ENCODE measurements around the gene TOX3.

TOX3 gene

GRCh38 chr16:52489894-52490293 lies 57.0 kb downstream of the TOX3 start:
- no peak for DNase-seq

GRCh38 chr16:52488837-52489289 lies 58.1 kb downstream of the TOX3 start:
- no peak for DNase-seq

GRCh38 chr16:52487849-52488457 lies 59.0 kb downstream of the TOX3 start:
- DNase-seq = no peak

GRCh38 chr16:52480237-52480636 lies 66.7 kb downstream of the TOX3 start:
- no peak for DNase-seq

GRCh38 chr16:52476111-52476510 lies 70.8 kb downstream of the TOX3 start:
- no peak for DNase-seq

GRCh38 chr16:52474679-52475078 lies 72.3 kb downstream of the TOX3 start:
- no peak for DNase-seq

GRCh38 chr16:52473096-52473495 lies 73.8 kb downstream of the TOX3 start:
- DNase-seq = no peak

GRCh38 chr16:52471650-52472370 lies 75.1 kb downstream of the TOX3 start:
- no peak for DNase-seq

- DNase-seq = no peak
Observed at GRCh38 chr16:52470585-52470984, 76.4 kb downstream of the TOX3 start.

GRCh38 chr16:52469775-52470174 lies 77.2 kb downstream of the TOX3 start:
- DNase-seq = no peak

- no peak for DNase-seq
Observed at GRCh38 chr16:52469091-52469490, 77.9 kb downstream of the TOX3 start.

GRCh38 chr16:52467753-52468152 lies 79.2 kb downstream of the TOX3 start:
- no peak for DNase-seq

- DNase-seq = no peak
Observed at GRCh38 chr16:52466994-52467393, 79.9 kb downstream of the TOX3 start.

GRCh38 chr16:52465711-52466267 lies 81.2 kb downstream of the TOX3 start:
- no peak for DNase-seq

GRCh38 chr16:52463904-52464303 lies 83.0 kb downstream of the TOX3 start:
- DNase-seq = no peak

GRCh38 chr16:52462816-52463215 lies 84.1 kb downstream of the TOX3 start:
- no peak for DNase-seq

- no peak for DNase-seq
Observed at GRCh38 chr16:52460639-52461178, 86.2 kb downstream of the TOX3 start.

GRCh38 chr16:52456368-52456767 lies 90.6 kb downstream of the TOX3 start:
- no peak for DNase-seq

GRCh38 chr16:52455549-52456277 lies 91.2 kb downstream of the TOX3 start:
- no peak for DNase-seq

- DNase-seq = no peak
Observed at GRCh38 chr16:52453644-52454043, 93.3 kb downstream of the TOX3 start.

GRCh38 chr16:52451971-52452421 lies 94.9 kb downstream of the TOX3 start:
- DNase-seq = no peak

- DNase-seq = no peak
Observed at GRCh38 chr16:52450916-52451315, 96.0 kb downstream of the TOX3 start.

GRCh38 chr16:52450241-52450640 lies 96.7 kb downstream of the TOX3 start:
- DNase-seq = no peak
